HG02938 (cell line): ENCODE results near the gene AHR.
A peak's percentile ranks its signal among the peaks of the same experiment; 100 is the strongest.
"Not testable (repeated sequence)": the region's sequence is repeated elsewhere in the genome, so short reads cannot be mapped to it uniquely, and the experiment has no call there.

ENCODE experiments used
- ATAC-seq: cut with Tn5 transposase; IDR thresholded peaks from one replicate; pipeline ENCODE4 v1.9.1; 2021; ENCODE audit warnings: mild to moderate bottlenecking, moderate library complexity; ENCODE audit not compliant: unreplicated experiment

The AHR gene

GRCh38 chr7:17371671-17372524, 73.4 kb downstream of the AHR start:
- ATAC-seq, result no peak

DNA sequence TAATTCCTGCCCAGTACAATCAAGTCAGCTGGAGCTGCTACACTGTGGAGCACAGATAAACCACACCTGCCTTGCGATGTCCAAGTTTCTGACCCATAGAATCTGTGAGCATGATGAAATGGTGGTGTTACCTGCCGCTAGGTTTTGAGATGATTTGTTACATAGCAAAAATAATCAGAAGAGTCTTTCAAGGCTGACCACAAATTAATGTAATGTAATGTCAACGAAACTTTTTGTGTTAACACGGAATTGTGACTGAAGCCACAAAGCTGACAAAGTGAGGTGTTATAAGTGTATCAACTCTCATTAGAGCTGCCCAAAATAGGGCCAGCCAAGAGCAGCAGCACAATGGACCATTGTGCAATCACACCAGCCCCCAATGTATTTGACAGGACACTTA, 75.7 kb downstream of the AHR start:
- no peak for ATAC-seq

- no peak for ATAC-seq
These were observed 76.2 kb downstream of the AHR start for GRCh38 chr7:17374654-17375053.

GRCh38 chr7:17376595-17376994, 78.1 kb downstream of the AHR start:
- ATAC-seq, result no peak

DNA sequence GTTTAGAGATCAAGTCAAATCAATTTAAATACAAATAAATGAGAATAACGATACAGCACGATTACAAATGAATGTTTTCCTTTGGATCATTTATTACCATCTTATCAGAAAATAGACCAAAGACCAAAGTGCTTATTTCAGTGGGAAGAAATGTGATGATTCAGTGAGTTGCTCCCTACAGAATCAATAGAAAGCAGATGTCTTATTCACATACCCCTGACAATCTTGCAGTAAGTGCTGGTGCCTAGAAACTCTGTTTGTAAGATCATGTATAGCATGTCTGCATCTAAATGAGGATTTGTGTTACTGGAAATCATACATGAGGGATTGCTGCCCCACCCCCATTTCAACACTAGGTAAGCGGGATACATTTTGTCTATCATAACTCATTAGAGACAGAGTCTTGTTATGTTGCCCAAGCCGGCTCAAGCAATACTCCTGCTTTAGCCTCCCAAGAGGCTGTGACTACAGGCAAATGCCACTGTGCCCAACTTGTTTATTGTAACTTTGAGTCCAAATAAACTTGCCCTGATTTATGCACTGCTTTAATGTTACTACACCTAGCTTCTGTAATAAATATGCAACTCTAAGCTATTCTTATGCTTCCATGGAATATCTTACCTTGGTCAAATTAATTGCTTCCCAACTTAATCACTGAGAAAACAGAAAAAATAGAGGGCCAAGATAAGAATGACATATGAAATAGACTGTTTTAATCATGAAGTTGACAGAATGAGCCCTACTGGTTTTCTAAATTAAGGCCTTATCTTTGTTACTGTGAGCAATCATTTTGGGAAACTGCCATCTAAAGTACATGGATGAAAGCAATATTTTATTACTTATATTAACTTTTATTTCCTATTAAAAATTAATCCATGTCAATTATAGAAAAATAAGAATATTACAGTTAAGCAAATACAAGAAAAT, 82.5 kb downstream of the AHR start:
- no peak for ATAC-seq

GRCh38 chr7:17382408-17383354, 84.2 kb downstream of the AHR start:
- ATAC-seq, result peak; percentile 41

GRCh38 chr7:17384400-17384799, 85.9 kb downstream of the AHR start:
- no peak for ATAC-seq

- no peak for ATAC-seq
These were observed 87.2 kb downstream of the AHR start for GRCh38 chr7:17385612-17386011.

DNA sequence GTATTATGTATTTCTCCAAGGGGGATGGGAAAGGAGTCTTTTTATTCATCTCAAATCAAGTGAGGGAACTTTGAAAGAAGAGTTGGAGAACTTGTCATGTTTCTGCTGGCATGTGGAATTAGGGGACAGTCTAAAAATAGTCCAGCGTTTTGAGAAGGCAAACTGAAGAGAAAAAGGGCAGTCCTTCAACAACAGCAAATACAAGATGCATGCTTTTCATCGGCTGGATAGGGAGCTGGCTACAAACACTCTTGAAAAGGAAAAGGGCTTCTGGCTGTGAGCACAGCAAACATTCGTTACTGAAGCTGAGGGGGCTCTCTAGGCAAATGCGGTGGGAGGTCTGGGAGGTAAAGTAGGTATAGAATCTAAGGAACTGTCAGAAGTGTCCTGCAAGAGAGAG, 91.9 kb downstream of the AHR start:
- ATAC-seq, result no peak

DNA sequence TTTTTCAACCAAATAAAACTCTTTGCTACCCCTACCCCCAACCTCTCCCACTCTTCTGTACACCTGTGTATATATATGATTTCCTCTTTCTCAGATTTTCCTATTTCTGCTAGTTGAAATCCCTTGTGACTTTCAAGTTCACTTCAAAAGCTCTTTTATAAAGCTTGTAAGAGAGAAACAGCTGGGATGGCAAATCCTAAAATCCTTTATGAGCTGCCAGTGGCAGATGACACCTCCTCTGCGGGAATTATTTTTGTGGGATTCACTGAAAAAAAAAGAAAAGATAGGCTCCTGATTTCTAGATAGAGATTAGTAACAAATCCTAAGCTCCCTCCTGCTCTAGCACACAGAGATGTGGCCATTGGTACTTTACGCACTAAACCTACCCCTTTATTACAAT, 92.9 kb downstream of the AHR start:
- no peak for ATAC-seq

GRCh38 chr7:17392846-17393245, 94.4 kb downstream of the AHR start:
- ATAC-seq, result no peak

DNA sequence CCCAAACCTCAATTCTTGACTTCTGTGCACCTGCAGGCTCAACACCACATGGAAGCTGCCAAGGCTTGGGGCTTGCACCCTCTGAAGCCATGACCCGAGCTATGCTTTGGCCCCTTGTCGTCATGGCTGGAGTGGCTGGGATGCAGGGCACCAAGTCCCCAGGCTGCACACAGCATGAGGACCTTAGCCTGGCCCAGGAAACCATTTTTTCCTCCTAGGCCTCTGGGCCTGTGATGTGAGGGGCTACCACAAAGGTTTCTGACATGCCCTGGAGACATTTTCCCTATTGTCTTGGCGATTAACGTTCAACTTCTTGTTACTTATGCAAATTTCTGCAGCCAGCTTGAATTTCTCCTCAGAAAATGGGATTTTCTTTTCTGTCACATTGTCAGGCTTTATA, 96.1 kb downstream of the AHR start:
- ATAC-seq, result not testable (repeated sequence)
